ENCODE measurements around the gene SPX. TPM values are rescaled to one million over a fixed set of nuclear protein-coding genes. Genes with fewer than 3 reads are reported as not detected.

The SPX gene
- total RNA-seq, 4 donors from 2014 or later: 1.5 to 2.4 (median 1.6) TPM; not detected in 1

GRCh38 chr12:21499765-21500164 lies 26.3 kb upstream of the SPX start:
- WGBS, 2 donors: 70 to 83% methylated on average over 2 of the region's 2 CpGs
- H3K4me3 ChIP-seq: no peak overlapping the region
- no peak overlapping the region for H3K27ac ChIP-seq
- H3K9me3 ChIP-seq: no peaks in the 10 kb centered on the region
- TF ChIP-seq CTCF (IDR thresholded peaks at IDR 0.05) (no peak), POLR2A (IDR thresholded peaks at IDR 0.05) (no peak), EP300 (IDR thresholded peaks at IDR 0.05) (no peak)
- no peaks in the 10 kb centered on the region for H3K27me3 ChIP-seq
- peaks cover 0 to 51% (median 27%) of the 10 kb centered on the region in 4 donors for H3K4me1 ChIP-seq
- no peak for DNase-seq (ENCODE audit: low spot score in 2 of 2)
- peaks cover 0 to 41% (median 0%) of the 10 kb centered on the region in 3 donors for H3K36me3 ChIP-seq

- no peaks in the 10 kb centered on the region for H3K9me3 ChIP-seq
- H3K36me3 ChIP-seq: peaks cover 0 to 31% (median 0%) of the 10 kb centered on the region in 3 donors
- 9% methylated on average over 8 of the region's 8 CpGs for WGBS, 2 donors
- H3K4me3 ChIP-seq: peak overlapping the region; percentile 76 to 97 (median 94)
- peak overlapping the region; percentile 43 to 92 (median 88) for H3K27ac ChIP-seq
- TF ChIP-seq POLR2A (IDR thresholded peaks at IDR 0.05) (no peak), EP300 (IDR thresholded peaks at IDR 0.05) (no peak), CTCF (IDR thresholded peaks at IDR 0.05) (no peak)
- no peaks in the 10 kb centered on the region for H3K27me3 ChIP-seq
- H3K4me1 ChIP-seq: peaks cover 0 to 58% (median 27%) of the 10 kb centered on the region in 4 donors
- no peak for DNase-seq (ENCODE audit: low spot score in 2 of 2)
These were observed 25.3 kb upstream of the SPX start for GRCh38 chr12:21500786-21501257.

GRCh38 chr12:21501258-21502163 lies 24.6 kb upstream of the SPX start, which contains the start of the genes GOLT1B and RECQL:
Gene GOLT1B (plus strand): TSS chr12:21501789. CDS start chr12:21501924, 135 bp downstream.
Gene RECQL (minus strand): TSS chr12:21501635. CDS start chr12:21499570, 2,065 bp downstream.
- TF ChIP-seq EP300 (IDR thresholded peaks at IDR 0.05) (peak; percentile 77 to 83), CTCF (IDR thresholded peaks at IDR 0.05) (peak in 1 of 5 experiments; percentile 28), POLR2A (IDR thresholded peaks at IDR 0.05) (peak in 1 of 2 donors; percentile 72)
- Histone ChIP-seq H3K4me3 (peak within 1 kb of the TSS; percentile 76 to 97 (median 94)), H3K9me3 (no peaks in the 10 kb centered on the region), H3K36me3 (peaks cover 0 to 24% (median 0%) of the 10 kb centered on the region in 3 donors), H3K4me1 (peaks cover 0 to 58% (median 27%) of the 10 kb centered on the region in 4 donors), H3K27ac (peak within 1 kb of the TSS; percentile 68 to 92 (median 88)), H3K27me3 (no peaks in the 10 kb centered on the region)
- 0 to 1% methylated on average over 53 to 54 of the region's 61 CpGs for WGBS, 2 donors
- peak; percentile 87 to 96 for DNase-seq (ENCODE audit: low spot score in 2 of 2)

GRCh38 chr12:21502164-21502496 lies 24.0 kb upstream of the SPX start:
- 0% methylated on average over 11 to 14 of the region's 14 CpGs for WGBS, 2 donors
- Histone ChIP-seq H3K4me1 (peaks cover 0 to 58% (median 27%) of the 10 kb centered on the region in 4 donors), H3K36me3 (peaks cover 0 to 18% (median 0%) of the 10 kb centered on the region in 3 donors), H3K9me3 (no peaks in the 10 kb centered on the region), H3K27ac (peak overlapping the region; percentile 68 to 92 (median 86)), H3K27me3 (no peaks in the 10 kb centered on the region), H3K4me3 (peak overlapping the region; percentile 76 to 97 (median 94))
- no peak for DNase-seq (ENCODE audit: low spot score in 2 of 2)
- TF ChIP-seq EP300 (IDR thresholded peaks at IDR 0.05) (no peak), CTCF (IDR thresholded peaks at IDR 0.05) (no peak), POLR2A (IDR thresholded peaks at IDR 0.05) (no peak)

- H3K4me3 ChIP-seq: peak overlapping the region in 3 of 4 donors; percentile 76 to 97 (median 95)
These were observed 23.2 kb upstream of the SPX start for GRCh38 chr12:21502872-21503271.

More at GRCh38 chr12:21502872-21503271, 23.2 kb upstream of the SPX start:
- H3K27me3 ChIP-seq: no peaks in the 10 kb centered on the region
- no peaks in the 10 kb centered on the region for H3K9me3 ChIP-seq
- no peak for DNase-seq (ENCODE audit: low spot score in 2 of 2)
- no peak overlapping the region for H3K27ac ChIP-seq
- peaks cover 0 to 58% (median 27%) of the 10 kb centered on the region in 4 donors for H3K4me1 ChIP-seq
- peaks cover 0 to 12% (median 0%) of the 10 kb centered on the region in 3 donors for H3K36me3 ChIP-seq
- 69 to 82% methylated on average over 1 of the region's 1 CpG for WGBS, 2 donors
- TF ChIP-seq EP300 (IDR thresholded peaks at IDR 0.05) (no peak), POLR2A (IDR thresholded peaks at IDR 0.05) (no peak), CTCF (IDR thresholded peaks at IDR 0.05) (no peak)

Data from tibial nerve (tissue), 4 donors.